RWPE2 (cell line): ENCODE data around the gene PDE11A.
A peak's percentile ranks its signal among the peaks of the same experiment; 100 is the strongest.

ENCODE experiments used
- ATAC-seq: fragments of 200-7000 bp; cut with Tn5 transposase; 3 replicates; pipeline ENCODE4 v1.9.1; 2021; ENCODE audit warnings: low read depth
- DNase-seq: peaks from one replicate; pipeline ENCODE4 v3.0.0-alpha.2; 2020; ENCODE audit warnings: low spot score
- H3K27ac ChIP-seq: fragments of 450-650 bp; 2 replicates; pipeline ENCODE4 v1.5.1; 2017; ENCODE audit warnings: mild to moderate bottlenecking; ENCODE audit not compliant: poor library complexity, severe bottlenecking
- H3K27me3 ChIP-seq: fragments of 250-450 bp; sonication (Bioruptor Pico); 2 replicates; pipeline ENCODE4 v1.5.1; 2021; ENCODE audit warnings: mild to moderate bottlenecking, moderate library complexity; ENCODE audit not compliant: insufficient read depth, poor library complexity, severe bottlenecking
- H3K36me3 ChIP-seq: fragments of 250-450 bp; sonication (Bioruptor Pico); 2 replicates; pipeline ENCODE4 v1.5.1; 2020; ENCODE audit warnings: low read depth, mild to moderate bottlenecking, moderate library complexity
- H3K4me1 ChIP-seq: fragments of 250-450 bp; sonication (Bioruptor Pico); 2 replicates; pipeline ENCODE4 v1.5.1; 2021; ENCODE audit warnings: mild to moderate bottlenecking, moderate library complexity; ENCODE audit not compliant: insufficient read depth, poor library complexity, severe bottlenecking
- H3K4me3 ChIP-seq: fragments of 250-450 bp; sonication (Bioruptor Pico); 2 replicates; pipeline ENCODE4 v1.5.1; 2021; ENCODE audit warnings: mild to moderate bottlenecking, moderate library complexity; ENCODE audit not compliant: severe bottlenecking
- H3K9me3 ChIP-seq: fragments of 250-450 bp; sonication (Bioruptor Pico); 2 replicates; pipeline ENCODE4 v1.5.1; 2021; ENCODE audit warnings: mild to moderate bottlenecking, moderate library complexity; ENCODE audit not compliant: severe bottlenecking
- CTCF ChIP-seq: fragments of 450-650 bp; IDR thresholded peaks from one replicate; pipeline ENCODE4 v1.5.1; 2017; ENCODE audit warnings: mild to moderate bottlenecking, moderate library complexity; ENCODE audit not compliant: poor library complexity, severe bottlenecking

Gene PDE11A

GRCh38 chr2:177759443-177759842 lies 313.1 kb downstream of the PDE11A start:
- DNase-seq (no peak), ATAC-seq (no peak)
- no peak for TF ChIP-seq CTCF
- H3K36me3 ChIP-seq, result no peaks in the 10 kb centered on the region
- no peak overlapping the region for H3K4me3 ChIP-seq
- no peaks in the 10 kb centered on the region for H3K4me1 ChIP-seq
- no peak overlapping the region for H3K27ac ChIP-seq
- no peaks in the 10 kb centered on the region for H3K27me3 ChIP-seq
- no peaks in the 10 kb centered on the region for H3K9me3 ChIP-seq

- ATAC-seq, result peak; percentile 49; the same call in 1 of the 3 replicates
- H3K4me1 ChIP-seq, result no peaks in the 10 kb centered on the region
- H3K36me3 ChIP-seq, result no peaks in the 10 kb centered on the region
- no peaks in the 10 kb centered on the region for H3K9me3 ChIP-seq
- no peak for DNase-seq
- H3K27ac ChIP-seq, result no peak overlapping the region
- H3K4me3 ChIP-seq, result no peak overlapping the region
- TF ChIP-seq CTCF, result peak; percentile 50
- H3K27me3 ChIP-seq, result no peaks in the 10 kb centered on the region
Observed at GRCh38 chr2:177758591-177759371, 313.8 kb downstream of the PDE11A start.

DNA sequence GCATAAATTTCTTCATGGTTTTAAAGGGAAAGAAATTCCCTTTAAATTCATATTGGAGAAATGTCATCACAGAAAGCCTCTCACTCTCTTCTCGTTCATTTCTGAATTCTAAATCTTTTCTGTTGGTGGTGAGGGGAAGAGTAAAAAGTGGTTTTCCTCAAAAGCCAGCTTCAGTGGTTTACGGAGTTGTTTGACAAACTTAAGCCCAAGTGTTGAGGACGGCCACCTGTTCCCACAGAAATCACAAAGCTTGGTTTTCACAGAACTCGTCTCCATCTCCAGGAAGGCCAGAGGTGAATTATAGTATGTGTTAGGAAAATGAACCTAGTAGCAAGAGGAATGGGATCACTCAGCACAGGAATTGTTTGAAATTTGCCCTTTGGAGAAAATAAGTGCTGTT lies 316.2 kb downstream of the PDE11A start:
- ATAC-seq, result no peak
- Histone ChIP-seq H3K27ac (no peak overlapping the region), H3K36me3 (no peaks in the 10 kb centered on the region), H3K4me3 (no peak overlapping the region), H3K4me1 (no peaks in the 10 kb centered on the region), H3K27me3 (no peaks in the 10 kb centered on the region), H3K9me3 (no peaks in the 10 kb centered on the region)
- TF ChIP-seq CTCF, result no peak
- no peak for DNase-seq

- no peak overlapping the region for H3K27ac ChIP-seq
- H3K4me3 ChIP-seq, result no peak overlapping the region
- no peaks in the 10 kb centered on the region for H3K36me3 ChIP-seq
- no peak for TF ChIP-seq CTCF
- H3K9me3 ChIP-seq, result no peaks in the 10 kb centered on the region
- ATAC-seq (no peak), DNase-seq (no peak)
- no peaks in the 10 kb centered on the region for H3K27me3 ChIP-seq
- H3K4me1 ChIP-seq, result no peaks in the 10 kb centered on the region
Observed at GRCh38 chr2:177754492-177754873, 318.1 kb downstream of the PDE11A start.
